ENCODE data around the gene GLRX.
"Not testable (repeated sequence)": the region's sequence is repeated elsewhere in the genome, so short reads cannot be mapped to it uniquely, and the experiment has no call there.

GLRX gene

GRCh38 chr5:95825495-95825894 is 3.0 kb upstream of the GLRX start:
- DNase-seq: no peak

- DNase-seq: no peak
These were observed 2.2 kb upstream of the GLRX start for GRCh38 chr5:95824747-95825146.

DNA sequence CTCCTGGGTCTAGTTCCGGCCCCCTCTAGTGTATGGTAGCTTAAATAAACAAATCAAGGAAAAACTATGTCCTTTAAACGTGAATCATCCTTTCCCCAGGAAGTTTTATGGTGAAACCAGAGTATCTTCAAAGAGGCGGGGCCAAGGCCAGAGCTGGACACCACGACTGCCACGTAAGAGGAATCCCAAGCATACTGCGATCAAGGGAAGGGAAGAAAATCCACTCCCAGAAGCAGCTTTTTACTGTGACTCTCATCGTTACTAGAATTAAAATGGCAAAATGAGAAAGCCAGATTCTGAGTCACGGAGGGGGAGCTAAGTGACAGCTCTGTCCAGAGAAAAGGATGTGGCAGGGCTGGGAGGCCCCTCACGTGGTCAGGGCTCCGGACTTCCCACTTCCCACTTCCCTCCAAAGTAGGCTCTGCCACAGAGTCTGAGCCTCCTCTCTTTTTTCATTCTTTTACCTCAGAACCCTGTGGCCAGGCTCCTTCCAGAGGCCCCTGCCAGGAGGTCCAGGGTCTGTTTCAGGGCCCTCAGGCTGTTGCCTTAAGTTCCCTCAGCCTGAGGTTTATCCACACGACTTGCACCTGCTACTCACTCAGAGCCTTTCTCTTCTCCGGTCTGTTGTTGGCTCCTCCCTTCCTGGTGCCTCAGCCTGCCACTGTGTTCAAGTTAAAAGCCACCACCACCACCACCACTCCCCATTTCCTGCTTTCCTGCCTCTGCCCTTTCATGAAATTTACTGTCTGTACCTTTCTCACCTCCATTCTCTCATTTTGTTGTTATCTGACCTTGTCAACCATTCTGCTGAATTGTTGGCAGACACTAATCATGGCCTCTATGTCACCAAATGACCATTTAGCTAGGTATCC is 1.4 kb upstream of the GLRX start:
- DNase-seq: no peak

- DNase-seq: no peak
These were observed 752 bp upstream of the GLRX start for GRCh38 chr5:95823218-95823737.

DNA sequence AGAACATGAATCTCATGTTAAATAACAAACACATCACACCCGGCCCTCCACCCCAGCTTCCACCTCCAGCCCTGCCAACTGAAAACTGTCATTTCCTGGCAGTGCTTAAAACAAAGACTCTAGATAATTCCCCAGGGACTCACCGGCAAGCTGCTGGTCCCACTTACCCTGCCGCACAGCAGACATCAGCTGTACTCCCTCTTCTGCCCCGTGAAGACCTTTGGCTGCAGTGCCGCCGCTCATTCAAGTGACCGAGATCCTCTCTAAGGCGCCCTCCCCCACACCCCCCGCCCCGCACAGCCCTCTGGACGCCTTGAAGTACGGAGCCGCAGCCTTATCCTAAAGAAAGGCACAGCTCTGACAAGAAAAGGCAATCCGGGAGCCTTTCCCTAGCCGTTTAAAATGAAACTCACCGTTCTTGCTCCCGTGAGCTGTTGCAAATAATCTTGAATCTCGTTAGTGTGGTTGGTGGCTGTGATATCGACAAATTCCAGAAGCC is 434 bp downstream of the GLRX start:
- no peak for DNase-seq

GRCh38 chr5:95821110-95822021 is 1.2 kb downstream of the GLRX start:
- no peak for DNase-seq

- DNase-seq: no peak
These were observed 4.1 kb downstream of the GLRX start for GRCh38 chr5:95818181-95819147.

DNA sequence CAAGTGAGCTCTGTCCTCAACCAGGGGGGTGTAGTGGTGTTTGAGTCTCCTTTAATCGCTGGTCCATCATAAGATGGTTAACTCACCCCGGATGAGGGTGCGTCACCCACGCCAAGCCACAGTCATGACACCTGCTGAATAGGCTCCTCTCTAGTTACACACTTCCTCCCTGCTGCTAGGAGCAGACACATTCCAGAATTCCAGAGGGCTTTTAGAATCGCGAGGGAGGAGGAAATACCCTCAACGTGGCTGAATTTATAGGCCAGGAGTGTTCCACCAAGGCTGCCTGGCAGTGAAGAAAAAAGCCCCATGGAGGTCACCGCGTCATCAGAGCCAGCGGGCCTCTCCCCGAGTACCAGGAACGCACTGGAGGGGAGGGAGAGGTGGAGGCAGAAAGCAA is 5.1 kb downstream of the GLRX start:
- DNase-seq: no peak

DNA sequence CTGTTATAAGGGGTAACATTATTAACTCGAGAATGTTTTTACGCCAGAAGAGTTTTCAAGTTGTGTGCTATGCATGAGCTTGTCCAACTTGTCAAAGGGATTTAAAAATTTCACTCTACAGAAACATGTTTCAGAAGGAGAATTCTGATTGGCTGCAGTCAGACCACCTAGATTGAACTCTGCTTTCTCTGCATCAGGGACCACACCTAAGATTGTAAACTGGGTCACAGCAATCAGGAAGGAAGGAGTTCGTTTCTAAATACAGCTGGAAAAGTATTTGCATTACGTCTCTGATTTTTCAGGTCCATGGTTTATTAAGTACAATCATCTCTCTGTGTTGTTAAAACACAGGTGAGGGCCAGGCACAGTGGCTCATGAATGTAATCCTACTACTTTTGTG is 5.8 kb downstream of the GLRX start:
- DNase-seq: no peak

DNA sequence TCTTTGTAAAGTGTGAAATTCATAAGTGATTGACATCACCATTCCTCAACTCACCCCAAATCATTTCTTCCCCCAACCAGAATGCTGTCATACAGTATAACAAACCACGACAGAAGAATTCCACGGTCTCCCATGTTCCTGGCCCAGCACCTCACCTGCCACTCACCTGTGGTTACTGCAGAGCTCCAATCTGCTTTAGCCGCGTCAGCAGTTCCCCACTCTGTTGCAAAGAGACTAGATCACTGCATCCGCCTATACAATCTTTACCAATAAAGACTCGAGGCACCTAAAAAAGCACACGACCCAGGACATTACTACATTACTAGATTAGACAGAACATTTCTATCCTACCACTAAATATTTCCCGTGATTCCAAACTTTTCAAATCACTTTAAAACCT is 6.2 kb downstream of the GLRX start:
- no peak for DNase-seq

GRCh38 chr5:95815155-95815729 is 7.3 kb downstream of the GLRX start:
- no peak for DNase-seq

DNA sequence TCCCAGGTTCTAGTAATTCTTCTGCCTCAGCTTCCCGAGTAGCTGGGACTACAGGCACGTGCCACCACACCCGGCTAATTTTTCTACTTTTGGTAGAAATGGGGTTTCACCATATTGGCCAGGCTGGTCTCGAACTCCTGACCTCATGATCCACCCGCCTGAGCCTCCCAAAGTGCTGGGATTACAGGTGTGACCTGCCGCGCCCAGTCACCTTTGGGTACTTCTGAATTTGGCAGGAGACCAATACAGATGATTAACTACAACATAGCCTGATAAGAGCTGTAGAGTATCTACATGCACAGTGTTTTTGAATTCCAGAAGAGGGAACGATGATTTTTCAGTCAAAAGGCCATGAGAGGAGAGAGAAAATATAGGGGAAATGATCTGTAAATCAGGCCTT is 9.5 kb downstream of the GLRX start:
- not testable (repeated sequence) for DNase-seq

GRCh38 chr5:95812074-95812471 is 10.5 kb downstream of the GLRX start:
- DNase-seq: no peak

DNA sequence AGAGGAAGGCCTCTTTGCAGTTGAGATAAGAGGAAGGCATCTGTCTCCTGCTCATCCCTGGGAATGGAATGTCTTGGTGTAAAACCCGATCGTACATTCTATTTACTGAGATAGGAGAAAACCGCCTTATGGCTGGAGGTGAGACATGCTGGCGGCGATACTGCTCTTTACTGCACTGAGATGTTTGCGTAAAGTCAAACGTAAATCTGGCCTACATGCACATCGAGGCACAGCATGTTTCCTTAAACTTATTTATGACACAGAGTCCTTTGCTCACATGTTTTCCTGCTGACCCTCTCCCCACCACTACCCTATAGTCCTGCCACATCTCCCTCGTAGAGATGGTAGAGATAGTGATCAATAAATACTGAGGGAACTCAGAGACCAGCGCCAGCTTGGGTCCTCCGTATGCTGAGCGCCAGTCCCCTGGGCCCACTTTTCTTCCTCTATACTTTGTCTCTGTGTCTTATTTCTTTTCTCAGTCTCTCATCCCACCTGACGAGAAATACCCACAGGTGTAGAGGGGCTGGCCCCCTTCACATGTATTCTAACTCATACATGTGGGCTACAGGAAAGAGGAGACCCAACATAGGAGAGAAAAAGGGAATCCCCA is 11.0 kb downstream of the GLRX start:
- not testable (repeated sequence) for DNase-seq

- DNase-seq: not testable (repeated sequence)
These were observed 11.5 kb downstream of the GLRX start for GRCh38 chr5:95811126-95811423.

DNA sequence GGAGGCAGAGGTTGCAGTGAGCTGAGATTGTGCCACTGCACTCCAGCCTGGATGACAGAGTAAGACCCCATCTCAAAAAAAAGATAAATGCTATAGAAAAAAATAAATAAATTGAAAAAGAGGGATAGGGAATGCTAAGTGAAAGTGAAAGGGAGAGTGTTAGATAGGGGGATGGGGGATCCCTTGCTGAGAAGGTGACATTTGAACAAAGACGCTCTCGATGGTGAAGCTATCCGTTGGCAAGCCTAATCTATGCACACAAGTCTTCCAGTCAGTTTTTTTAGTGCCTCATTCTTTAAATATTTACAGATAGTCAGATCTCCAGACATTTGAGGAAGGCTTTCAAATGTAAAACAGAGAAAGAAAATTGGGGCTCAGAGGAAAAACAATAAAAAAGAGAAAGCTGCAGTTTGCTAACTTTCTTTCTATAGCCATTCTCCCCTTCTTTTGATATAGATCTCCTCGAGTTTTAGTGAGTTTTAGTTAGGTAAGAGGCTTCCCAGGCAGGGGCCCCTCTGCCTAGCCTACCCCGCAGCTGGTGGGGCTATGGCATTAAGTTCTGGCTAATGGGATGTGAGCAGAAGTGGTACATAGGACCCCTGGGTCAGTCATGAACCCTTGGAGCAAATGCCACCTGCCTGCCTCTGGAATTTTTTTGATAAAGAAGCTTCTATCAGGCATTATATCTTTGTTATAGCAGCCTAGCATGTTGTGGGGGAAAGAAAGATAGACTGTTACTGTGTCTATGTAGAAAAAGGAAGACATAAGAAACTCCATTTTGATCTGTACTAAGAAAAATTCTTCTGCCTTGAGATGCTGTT is 12.0 kb downstream of the GLRX start:
- no peak for DNase-seq

DNA sequence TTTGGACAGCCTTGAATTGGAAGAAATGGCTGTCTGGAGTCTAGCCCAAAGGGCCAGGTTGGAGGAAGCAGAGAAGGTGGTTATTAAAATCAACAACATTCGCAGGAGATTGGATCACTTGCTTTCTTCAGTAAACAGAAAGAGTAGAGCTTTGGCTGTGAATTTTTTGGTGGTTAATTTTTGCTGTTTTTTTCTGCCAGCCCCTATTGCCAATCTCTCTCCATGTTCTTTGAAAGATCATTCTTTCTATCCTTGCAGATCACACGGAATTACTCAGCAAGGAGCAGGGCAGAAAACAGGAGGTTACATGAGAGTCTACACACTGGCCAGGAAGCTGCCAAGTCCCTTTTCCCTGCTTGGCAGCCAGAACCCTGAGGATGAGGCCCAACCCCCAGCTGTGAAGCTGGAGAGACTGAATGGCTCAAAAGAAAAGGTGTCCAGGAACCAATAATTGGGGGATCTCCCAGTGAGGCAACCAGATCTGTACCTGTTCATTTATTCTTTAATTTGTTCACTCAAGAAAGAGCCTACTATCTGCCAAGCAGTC is 13.0 kb downstream of the GLRX start:
- DNase-seq: no peak

DNA sequence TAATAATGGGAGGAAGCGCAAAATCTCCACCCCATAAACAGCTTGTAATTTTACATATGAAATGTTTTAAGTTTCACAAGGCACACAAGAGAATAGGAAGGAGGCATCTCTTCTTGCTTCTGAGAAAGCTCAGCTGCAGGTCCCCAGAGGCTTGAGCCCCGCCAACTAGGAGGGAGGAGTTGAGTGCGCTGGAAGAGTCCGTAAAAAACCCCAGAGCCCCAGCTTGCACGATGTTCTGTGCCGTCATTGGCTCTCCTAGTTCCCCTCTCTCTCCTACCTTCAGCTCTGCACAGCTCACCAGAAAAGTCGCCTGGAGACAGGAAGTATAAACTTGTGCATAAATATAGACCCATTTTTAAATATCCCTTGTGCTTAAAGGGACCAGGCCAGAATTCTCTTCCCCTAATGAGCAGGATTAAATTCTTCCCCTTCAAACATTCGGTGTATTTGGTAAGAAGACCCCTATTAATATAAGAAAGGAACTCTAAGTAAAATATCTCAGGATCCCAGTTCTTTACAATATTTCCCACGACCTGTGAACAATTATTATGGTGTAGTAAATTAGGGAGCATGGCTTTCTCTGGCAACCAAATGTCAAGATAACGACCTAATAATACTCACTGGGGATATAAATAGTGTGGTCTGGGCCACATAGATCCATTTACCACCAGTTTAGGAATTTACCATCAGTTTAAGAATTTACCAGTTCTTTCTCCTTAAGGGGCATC is 13.7 kb downstream of the GLRX start:
- no peak for DNase-seq

DNA sequence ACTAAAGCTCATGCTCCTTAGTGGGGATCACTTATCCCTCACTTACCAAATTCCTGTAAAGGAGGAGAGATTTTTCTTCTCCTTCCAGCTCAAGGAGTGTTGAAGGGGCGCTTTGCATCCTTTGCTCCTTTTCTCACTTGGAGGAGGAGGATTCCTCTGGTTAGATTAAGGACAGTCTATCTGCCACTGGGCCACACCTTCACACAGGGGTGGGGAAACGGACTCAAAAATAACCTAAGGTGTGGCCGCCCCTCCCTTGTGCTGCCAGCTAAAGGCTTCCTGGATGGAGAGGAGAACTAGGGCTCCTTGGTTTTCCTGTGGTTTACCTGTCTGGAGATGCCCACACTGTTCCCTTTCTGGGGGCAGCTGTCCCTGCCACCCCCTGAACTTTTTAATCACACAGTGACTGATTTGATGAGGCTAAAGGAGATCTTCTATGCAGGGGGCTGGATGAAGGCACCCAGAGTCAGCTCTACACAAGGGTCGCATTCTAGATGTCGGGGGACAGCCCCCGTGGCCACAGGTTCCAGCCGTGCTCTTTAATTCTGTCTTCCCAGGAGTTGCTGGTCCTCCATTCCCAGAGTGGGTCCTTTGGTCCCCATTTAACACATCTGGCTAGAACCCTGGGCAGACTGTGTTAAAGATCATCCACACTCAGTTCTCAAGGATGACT is 14.4 kb downstream of the GLRX start:
- DNase-seq: no peak
